GM12878 (cell line): Measurements from ENCODE around the gene SAYSD1. TPM values are rescaled to one million over a fixed set of nuclear protein-coding genes. Genes with fewer than 3 reads are reported as not detected.

Source experiments
- ATAC-seq: fragments of 200-7000 bp; cut with Tn5 transposase; 3 replicates; pipeline ENCODE4 v1.9.1; 2020; ENCODE audit warnings: mild to moderate bottlenecking, moderate library complexity
- BruUV-seq: library from RNA; stranded (reverse); fragments of 400-500 nt; replicated peaks from 2 replicates; lab custom pipeline; 2021; lab: Mats Ljungman, UMichigan
- CTCF ChIA-PET: fragments of 300-600 bp; sonication (Branson Sonifier 250); formaldehyde crosslinking; extraction: SDS; loops from one replicate; lab custom pipeline; 2021; ENCODE audit warnings: inconsistent platforms; lab: Yijun Ruan, JAX
- POLR2A ChIA-PET: fragments of 350-600 bp; formaldehyde crosslinking; extraction: SDS; loops from one replicate; lab custom pipeline; 2021; ENCODE audit warnings: inconsistent platforms; lab: Charles Lee
- RAD21 ChIA-PET: fragments of 300-600 bp; sonication (Branson Sonifier 250); formaldehyde crosslinking; loops from one replicate; lab custom pipeline; 2023; ENCODE audit warnings: antibody characterized with exemption; ENCODE audit not compliant: unreplicated experiment; lab: Charles Lee
- SMC1A ChIA-PET: fragments of 300-600 bp; sonication (Branson Sonifier 250); formaldehyde crosslinking; loops from one replicate; lab custom pipeline; 2023; ENCODE audit not compliant: unreplicated experiment, uncharacterized antibody; lab: Charles Lee
- DNase-seq: peaks from one replicate; pipeline ENCODE4 v3.0.0-alpha.2; 2011; ENCODE audit warnings: low read depth, low spot score
- FAIRE-seq: peaks from 3 replicates; lab custom pipeline; 2011; peaks lifted over from hg19 to GRCh38; lab: Jason Lieb, UNC
- H2AFZ ChIP-seq: 2 replicates; pipeline ENCODE4 v1.6.0; 2011; ENCODE audit warnings: low read depth, low read length, control low read depth; ENCODE audit not compliant: control insufficient read depth
- H3K27ac ChIP-seq: 2 replicates; pipeline ENCODE4 v1.5.1; 2011; ENCODE audit warnings: control low read depth; ENCODE audit not compliant: control insufficient read depth, insufficient read depth
- H3K27me3 ChIP-seq, 2 experiments: replicated peaks in 1 of 2; 2 replicates each; pipeline versions ENCODE4 v1.6.0 to v1.6.1; 2011; ENCODE audit warnings: low read length in 1 of 2; ENCODE audit not compliant: control insufficient read depth in 2 of 2, insufficient read depth in 2 of 2
- H3K36me3 ChIP-seq, 2 experiments: 2 replicates each; pipeline ENCODE4 v1.5.1; 2011; ENCODE audit warnings: low read length in 1 of 2; ENCODE audit not compliant: control insufficient read depth in 2 of 2, insufficient read depth in 2 of 2
- H3K4me1 ChIP-seq: 2 replicates; pipeline ENCODE4 v1.6.1; 2011; ENCODE audit warnings: mild to moderate bottlenecking, low read length, moderate library complexity, mixed read lengths; ENCODE audit not compliant: control insufficient read depth, insufficient read depth
- H3K4me2 ChIP-seq: 2 replicates; pipeline ENCODE4 v1.6.0; 2011; ENCODE audit warnings: control low read depth; ENCODE audit not compliant: control insufficient read depth, insufficient read depth
- H3K4me3 ChIP-seq: fragments of 200-600 bp; sonication (generic); 2 replicates; pipeline ENCODE4 v1.5.1; 2016
- H3K79me2 ChIP-seq: 2 replicates; pipeline ENCODE4 v1.6.0; 2011; ENCODE audit warnings: low read length; ENCODE audit not compliant: control insufficient read depth, insufficient read depth
- H3K9ac ChIP-seq: 2 replicates; pipeline ENCODE4 v1.8.0; 2011; ENCODE audit warnings: low read length, control low read depth, mixed read lengths; ENCODE audit not compliant: control insufficient read depth, insufficient read depth
- H3K9me3 ChIP-seq: replicated peaks from 3 replicates; pipeline ENCODE4 v1.5.1; 2011; ENCODE audit warnings: mild to moderate bottlenecking, low read length; ENCODE audit not compliant: control insufficient read depth, insufficient read depth
- H4K20me1 ChIP-seq: 2 replicates; pipeline ENCODE4 v1.6.0; 2011; ENCODE audit not compliant: control insufficient read depth, insufficient read depth
- BHLHE40 ChIP-seq, 2 experiments: fragments of 450-650 bp in 1 of 2; IDR thresholded peaks; 2 replicates each; pipeline ENCODE4 v1.6.1; 2011 to 2017; ENCODE audit warnings: low read depth in 2 of 2, borderline replicate concordance in 1 of 2, improper control_type of control experiment in 1 of 2, low read length in 1 of 2, mild to moderate bottlenecking in 1 of 2
- CHD1 ChIP-seq: IDR thresholded peaks from 2 replicates; pipeline ENCODE4 v1.6.1; 2012; ENCODE audit warnings: low read depth, low read length, improper control_type of control experiment
- CHD2 ChIP-seq: IDR thresholded peaks from 2 replicates; pipeline ENCODE4 v1.6.1; 2011; ENCODE audit warnings: low read depth, low read length, improper control_type of control experiment, borderline replicate concordance
- CREB1 ChIP-seq: IDR thresholded peaks from 2 replicates; pipeline ENCODE4 v1.6.1; 2012; ENCODE audit warnings: low read depth, mild to moderate bottlenecking, inconsistent platforms
- EGR1 ChIP-seq, 2 experiments: IDR thresholded peaks; 1 replicate in 1 of 2; 2 replicates in 1 of 2; pipeline ENCODE4 v1.6.1; 2011 to 2012; ENCODE audit warnings: low read depth in 2 of 2, low read length in 2 of 2, borderline replicate concordance in 1 of 2, mild to moderate bottlenecking in 1 of 2, moderate library complexity in 1 of 2
- IRF5 ChIP-seq: fragments of 450-650 bp; IDR thresholded peaks from 2 replicates; pipeline ENCODE4 v1.6.1; 2017; ENCODE audit warnings: borderline replicate concordance
- MAX ChIP-seq: IDR thresholded peaks from 2 replicates; pipeline ENCODE4 v1.6.1; 2012; ENCODE audit warnings: low read depth, low read length, improper control_type of control experiment
- MEF2A ChIP-seq: IDR thresholded peaks from 2 replicates; pipeline ENCODE4 v1.6.1; 2011; ENCODE audit warnings: low read depth, mild to moderate bottlenecking, low read length, moderate library complexity; ENCODE audit not compliant: insufficient read depth
- NFIC ChIP-seq: IDR thresholded peaks from 2 replicates; pipeline ENCODE4 v1.6.1; 2012; ENCODE audit warnings: low read depth, mild to moderate bottlenecking, inconsistent platforms, low read length, moderate library complexity
- POLR2AphosphoS5 ChIP-seq: IDR thresholded peaks from 2 replicates; pipeline ENCODE4 v1.6.1; 2011; ENCODE audit warnings: mild to moderate bottlenecking, low read length, inconsistent platforms
- RELA ChIP-seq: fragments of 450-650 bp; IDR thresholded peaks from 2 replicates; pipeline ENCODE4 v1.8.0; 2014; ENCODE audit warnings: borderline replicate concordance; ENCODE audit not compliant: partially characterized antibody
- SMAD5 ChIP-seq: IDR thresholded peaks from 2 replicates; pipeline ENCODE4 v1.6.1; 2016; ENCODE audit warnings: antibody characterized with exemption, low read depth
- ZBTB33 ChIP-seq: fragments of 450-650 bp; IDR thresholded peaks from 2 replicates; pipeline ENCODE4 v1.6.1; 2017; ENCODE audit warnings: mild to moderate bottlenecking
- ZNF217 ChIP-seq: fragments of 450-650 bp; IDR thresholded peaks from 2 replicates; pipeline ENCODE4 v1.6.1; 2017; ENCODE audit warnings: antibody characterized with exemption, mild to moderate bottlenecking
- ZNF384 ChIP-seq: IDR thresholded peaks from 2 replicates; pipeline ENCODE4 v1.6.1; 2012; ENCODE audit warnings: low read depth, mild to moderate bottlenecking, low read length, improper control_type of control experiment, borderline replicate concordance
- ZNF592 ChIP-seq: fragments of 450-650 bp; IDR thresholded peaks from 2 replicates; pipeline ENCODE4 v1.6.1; 2017; ENCODE audit warnings: mild to moderate bottlenecking, moderate library complexity
- in situ Hi-C: fragments of 300-500 bp; cut with MboI; formaldehyde crosslinking; loops from 9 replicates; pipeline ENCODE4 v1.14.3; 2018; ENCODE audit warnings: mixed read lengths
- intact Hi-C: fragments of 100-400 bp; cut with micrococcal nuclease; formaldehyde crosslinking; loops from one replicate; pipeline ENCODE4 v1.14.2; 2022; ENCODE audit not compliant: unreplicated experiment
- polyA plus RNA-seq, 11 experiments: library from polyadenylated mRNA; depleted of rRNA in 4 of 11; unstranded in 6 of 11; stranded (reverse) in 5 of 11; fragments of >200 nt; fragmentation: Nextera tagmentation in 4 of 11; fragmentation: Illumina TruSeq in 1 of 11; extraction: Ambion mirVana in 4 of 11; extraction: Trizol in 1 of 11; gene quantifications; 1 replicate in 1 of 11; 2 replicates in 10 of 11; pipeline versions ENCODE4 v1.2.1 to v1.2.3, GENCODE V29; 2011 to 2016; ENCODE audit warnings: inconsistent platforms in 2 of 11, missing spikeins in 2 of 11, low read depth in 1 of 11
- total RNA-seq, 4 experiments: library from RNA; depleted of rRNA in 3 of 4; stranded (reverse); fragments of >200 nt in 3 of 4; fragmentation: Illumina TruSeq in 1 of 4; extraction: Trizol in 1 of 4; gene quantifications; 2 replicates each; pipeline versions ENCODE4 v1.2.1 to v1.2.3, GENCODE V29; 2013 to 2021

The SAYSD1 gene
- total and polyA plus RNA-seq, 10 of the 15 experiments (the other 5 are each of a cell fraction or from before 2014, with no cell fraction given) = 1.5 to 7.3 (median 6.4) TPM

GRCh38 chr6:39128106-39128505 lies 13.1 kb upstream of the SAYSD1 start (continued):
- TF ChIP-seq CHD2 = no peak

GRCh38 chr6:39124114-39124513 lies 9.1 kb upstream of the SAYSD1 start:
- no peak overlapping the region for H3K27ac ChIP-seq
- POLR2A ChIA-PET = no interaction called here
- BruUV-seq = no TSS peak
- no peaks in the 10 kb centered on the region for H3K27me3 ChIP-seq
- SMC1A ChIA-PET = no interaction called here
- no peak for ATAC-seq
- RAD21 ChIA-PET = no interaction called here
- no peaks in the 10 kb centered on the region for H3K9me3 ChIP-seq
- no peak overlapping the region for H3K4me2 ChIP-seq
- no peaks in the 10 kb centered on the region for H4K20me1 ChIP-seq
- no peak for DNase-seq
- no peak overlapping the region for H2AFZ ChIP-seq
- H3K36me3 ChIP-seq = no peaks in the 10 kb centered on the region
- H3K4me3 ChIP-seq = no peak overlapping the region
- in situ Hi-C loops (no loop called here), intact Hi-C loops (no loop called here)
- no peak overlapping the region for H3K9ac ChIP-seq
- H3K4me1 ChIP-seq = no peaks in the 10 kb centered on the region
- H3K79me2 ChIP-seq = no peaks in the 10 kb centered on the region
- FAIRE-seq = no peak
- CTCF ChIA-PET = interaction anchor here (1.6 kb wide), 1 partner anchor 11 kb away, joined by 3 read pairs; no protein-coding TSS in a partner anchor
- TF ChIP-seq NFIC (no peak), ZNF592 (no peak), CHD1 (no peak), SMAD5 (no peak), ZNF217 (no peak), IRF5 (no peak), MAX (no peak), POLR2AphosphoS5 (no peak), CREB1 (no peak), EGR1 (IDR thresholded peaks at IDR 0.05; ENCODE audit: borderline replicate concordance in 1 of 2, low read depth in 2 of 2, low read length in 2 of 2) (no peak), RELA (no peak), ZBTB33 (no peak), BHLHE40 (IDR thresholded peaks at IDR 0.05; ENCODE audit: borderline replicate concordance in 1 of 2, low read depth in 2 of 2, low read length in 1 of 2) (no peak), ZNF384 (no peak), MEF2A (no peak)
